ENCODE results near the gene MAP4.
A peak's percentile ranks its signal among the peaks of the same experiment; 100 is the strongest.
"Not testable (repeated sequence)": the region's sequence is repeated elsewhere in the genome, so short reads cannot be mapped to it uniquely, and the experiment has no call there.

Gene MAP4, protein sequence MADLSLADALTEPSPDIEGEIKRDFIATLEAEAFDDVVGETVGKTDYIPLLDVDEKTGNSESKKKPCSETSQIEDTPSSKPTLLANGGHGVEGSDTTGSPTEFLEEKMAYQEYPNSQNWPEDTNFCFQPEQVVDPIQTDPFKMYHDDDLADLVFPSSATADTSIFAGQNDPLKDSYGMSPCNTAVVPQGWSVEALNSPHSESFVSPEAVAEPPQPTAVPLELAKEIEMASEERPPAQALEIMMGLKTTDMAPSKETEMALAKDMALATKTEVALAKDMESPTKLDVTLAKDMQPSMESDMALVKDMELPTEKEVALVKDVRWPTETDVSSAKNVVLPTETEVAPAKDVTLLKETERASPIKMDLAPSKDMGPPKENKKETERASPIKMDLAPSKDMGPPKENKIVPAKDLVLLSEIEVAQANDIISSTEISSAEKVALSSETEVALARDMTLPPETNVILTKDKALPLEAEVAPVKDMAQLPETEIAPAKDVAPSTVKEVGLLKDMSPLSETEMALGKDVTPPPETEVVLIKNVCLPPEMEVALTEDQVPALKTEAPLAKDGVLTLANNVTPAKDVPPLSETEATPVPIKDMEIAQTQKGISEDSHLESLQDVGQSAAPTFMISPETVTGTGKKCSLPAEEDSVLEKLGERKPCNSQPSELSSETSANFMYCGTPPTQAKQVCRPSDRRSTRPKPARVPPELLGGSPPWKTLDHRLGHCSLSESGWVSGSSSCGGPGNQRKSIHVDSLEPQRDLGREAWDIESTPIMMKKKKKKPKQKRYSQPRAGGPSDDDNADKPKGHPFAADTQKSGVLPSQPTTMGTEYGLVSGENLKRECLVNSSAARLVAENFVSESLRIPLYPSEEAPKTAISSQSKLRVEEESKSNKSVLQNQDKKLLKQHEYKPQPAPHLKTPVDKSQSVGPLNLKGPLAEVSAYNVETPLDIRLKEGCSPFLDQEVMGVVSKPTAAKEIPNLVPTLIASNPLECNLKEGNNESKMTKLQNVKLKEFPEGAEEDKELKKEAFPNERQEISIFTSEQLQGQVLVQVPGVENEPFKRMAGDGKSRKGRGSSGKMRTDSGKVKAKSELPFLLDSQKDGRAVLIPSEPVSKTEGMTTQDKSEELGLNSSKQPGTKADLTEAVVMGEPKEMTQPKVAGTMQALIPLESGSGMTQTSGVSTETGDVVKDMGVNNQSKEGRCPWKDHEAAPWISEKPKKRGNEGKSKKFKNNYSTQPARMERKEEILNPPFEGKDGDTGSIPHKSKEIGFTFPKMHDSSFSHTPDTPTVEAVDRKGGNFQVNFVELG (N-terminal part only)

GRCh38 chr3:48016301-48016973 lies at the start of gene MAP4:
Gene MAP4 (minus strand): TSS chr3:48016416. CDS start chr3:47998860, 17,556 bp downstream.
- no peak for DNase-seq

DNA sequence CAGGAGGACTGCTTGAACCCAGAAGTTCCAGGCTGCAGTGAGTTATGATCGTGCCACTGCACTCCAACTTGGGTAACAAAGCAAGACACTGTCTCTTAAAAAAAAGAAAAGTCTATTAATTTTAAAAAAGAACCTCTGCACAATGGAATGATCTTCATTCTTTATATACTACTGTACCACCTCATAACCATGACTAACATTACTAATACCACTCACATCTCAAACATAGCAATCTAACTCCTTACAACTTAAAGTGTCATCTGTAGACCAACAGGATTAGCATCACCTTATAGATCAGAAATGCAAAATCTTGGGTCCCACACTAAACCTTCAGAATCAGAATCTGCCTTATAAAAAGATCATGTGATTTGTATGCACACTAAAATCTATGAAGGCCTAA lies 48.8 kb upstream of the MAP4 start:
- no peak for DNase-seq

GRCh38 chr3:48064292-48064829 lies 48.1 kb upstream of the MAP4 start:
- no peak for DNase-seq

GRCh38 chr3:48061586-48061985 lies 45.4 kb upstream of the MAP4 start:
- not testable (repeated sequence) for DNase-seq

DNA sequence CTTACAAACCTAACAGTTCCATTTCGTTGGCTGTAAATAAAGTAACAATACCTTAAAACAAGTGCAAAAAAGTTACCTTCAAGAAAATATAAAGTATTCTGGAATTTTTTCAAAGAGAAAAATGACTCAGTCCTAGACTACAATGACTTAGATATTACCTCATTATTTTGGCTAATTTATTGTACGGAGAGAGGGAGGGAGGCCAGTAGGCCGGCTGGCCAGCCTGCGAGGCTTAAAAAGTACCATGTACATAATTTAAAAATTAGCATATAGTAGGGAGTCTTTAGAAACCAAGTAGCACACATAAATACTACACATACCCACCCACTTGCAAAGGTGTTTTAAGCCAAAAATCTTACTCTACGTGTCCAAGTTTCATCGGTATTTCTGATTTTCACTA lies 41.9 kb upstream of the MAP4 start:
- DNase-seq, result no peak

DNA sequence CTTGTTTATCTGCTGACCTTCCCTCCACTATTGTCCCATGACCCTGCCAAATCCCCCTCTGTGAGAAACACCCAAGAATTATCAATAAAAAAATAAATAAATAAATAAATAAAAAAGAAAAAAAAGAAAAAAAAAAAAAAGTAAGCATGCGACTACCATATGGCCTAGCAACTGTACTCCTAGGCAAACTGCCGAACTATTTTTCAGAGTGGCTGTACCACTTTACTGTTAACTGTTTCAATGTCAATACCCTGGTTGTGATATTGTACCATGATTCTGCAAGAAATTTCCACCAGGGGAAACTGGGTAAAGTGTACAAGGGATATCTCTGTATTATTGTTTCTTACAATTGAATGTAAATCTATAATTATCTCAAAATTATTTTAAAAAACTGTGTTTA lies 41.3 kb upstream of the MAP4 start:
- no peak for DNase-seq

DNA sequence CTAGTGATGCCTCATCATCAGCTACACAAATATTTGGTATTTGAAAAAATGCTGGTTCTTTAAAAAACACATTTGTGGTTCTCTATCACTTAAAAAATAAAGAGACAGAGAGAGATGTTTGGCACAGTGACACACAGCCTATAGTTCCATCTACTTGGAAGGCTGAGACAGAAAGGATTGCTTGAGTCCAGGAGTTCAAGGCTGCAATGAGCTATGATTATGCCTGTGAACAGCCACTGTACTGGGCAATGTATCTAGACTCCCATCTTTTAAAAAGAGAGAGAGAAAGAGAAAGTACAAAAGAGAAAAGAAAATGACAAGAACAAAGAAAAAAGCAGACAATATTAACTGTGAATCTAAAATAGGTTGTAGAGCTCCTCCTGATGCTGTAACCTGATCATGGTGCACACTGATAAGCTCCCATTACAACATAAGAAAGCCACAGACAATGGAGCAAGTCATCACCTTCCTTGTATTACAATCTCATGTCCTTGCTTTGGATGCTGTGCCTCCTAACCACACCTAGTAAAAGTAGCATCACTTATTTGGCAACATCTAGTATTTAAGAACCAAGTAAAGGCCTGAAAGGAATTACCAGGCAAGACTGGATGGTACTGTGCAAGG lies 31.7 kb upstream of the MAP4 start:
- DNase-seq, result no peak

- peak; percentile 58 for DNase-seq
These were observed 26.0 kb upstream of the MAP4 start for GRCh38 chr3:48042071-48042760.

DNA sequence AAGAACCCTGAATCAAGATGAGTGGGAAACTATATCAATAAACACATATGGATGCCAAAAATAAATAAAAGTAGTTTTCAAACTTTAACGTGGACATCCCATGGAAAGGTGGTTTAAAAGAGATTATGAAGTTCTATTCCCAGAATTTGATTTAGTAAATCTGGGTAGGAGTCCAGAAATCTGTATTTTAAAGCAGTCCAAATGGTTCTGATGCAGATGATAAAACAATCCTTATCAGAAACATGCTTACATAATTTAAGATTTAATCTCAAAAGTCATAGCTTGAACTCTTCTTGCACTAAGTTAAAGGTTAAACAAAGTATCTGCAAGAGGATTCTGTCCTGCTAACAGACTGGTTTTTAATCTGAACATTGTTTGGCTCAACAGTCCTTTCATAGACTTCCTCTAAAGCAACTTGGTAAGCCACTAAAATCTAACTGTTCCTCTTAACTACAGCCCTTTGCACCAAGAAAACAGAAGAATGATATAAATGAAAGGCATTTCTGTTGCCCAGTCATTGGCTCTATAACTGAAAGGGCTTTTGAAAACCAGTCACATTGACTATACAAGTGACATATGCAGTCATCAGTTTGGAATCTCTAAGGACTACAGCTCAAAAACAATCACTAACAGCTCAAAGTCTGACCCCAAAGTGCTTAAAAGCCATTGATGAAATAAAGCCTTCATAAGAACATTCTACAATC lies 23.4 kb upstream of the MAP4 start:
- no peak for DNase-seq

- peak; percentile 76 for DNase-seq
These were observed 22.8 kb upstream of the MAP4 start for GRCh38 chr3:48038971-48039481.

DNA sequence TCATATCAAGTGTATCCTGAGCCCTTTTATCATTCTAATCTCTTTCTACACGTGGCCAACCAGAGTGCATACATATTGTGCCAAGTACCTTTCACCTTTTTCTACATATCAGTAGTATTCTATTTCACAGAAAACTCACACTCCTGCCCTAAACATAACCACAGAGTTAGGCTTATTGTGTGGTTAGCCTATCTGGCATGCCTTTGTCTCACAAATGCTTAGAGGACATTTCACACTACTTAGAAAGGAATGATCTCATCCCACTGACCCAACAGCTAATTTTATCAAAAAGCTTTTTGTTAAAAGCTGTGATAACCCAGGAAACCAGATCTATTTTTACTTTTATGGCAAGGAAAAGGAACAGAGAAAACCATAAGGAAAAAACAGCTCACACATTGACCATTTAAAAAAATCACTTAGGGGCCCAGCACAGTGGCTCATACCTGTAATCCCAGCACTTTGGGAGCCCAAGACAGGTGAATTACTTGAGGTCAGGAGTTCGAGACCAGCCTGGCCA lies 17.8 kb upstream of the MAP4 start:
- peak; percentile 60 for DNase-seq

DNA sequence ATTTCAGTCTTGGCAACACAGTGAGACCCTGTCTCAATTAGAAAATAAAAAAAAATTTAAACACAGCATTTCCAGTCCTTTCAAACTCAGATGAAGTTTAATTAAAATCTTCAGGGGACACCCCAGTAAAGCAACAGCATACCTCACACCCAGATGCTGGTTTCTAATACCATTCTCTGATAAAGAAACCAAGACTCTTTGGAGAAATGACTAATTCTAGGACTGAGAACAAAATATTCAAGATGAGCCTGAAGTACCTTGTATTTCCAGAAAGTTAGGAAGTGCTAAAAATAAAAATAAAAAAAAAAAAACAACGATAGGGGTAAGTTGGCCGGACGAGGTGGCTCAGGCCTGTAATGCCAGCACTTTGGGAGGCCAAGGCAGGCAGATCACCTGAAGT lies 14.0 kb upstream of the MAP4 start:
- no peak for DNase-seq

GRCh38 chr3:48026951-48027908 lies 11.0 kb upstream of the MAP4 start:
- no peak for DNase-seq

- no peak for DNase-seq
These were observed 9.9 kb upstream of the MAP4 start for GRCh38 chr3:48026098-48026497.

GRCh38 chr3:48024401-48024800 lies 8.2 kb upstream of the MAP4 start:
- no peak for DNase-seq

- no peak for DNase-seq
These were observed 7.2 kb upstream of the MAP4 start for GRCh38 chr3:48023377-48023776.

DNA sequence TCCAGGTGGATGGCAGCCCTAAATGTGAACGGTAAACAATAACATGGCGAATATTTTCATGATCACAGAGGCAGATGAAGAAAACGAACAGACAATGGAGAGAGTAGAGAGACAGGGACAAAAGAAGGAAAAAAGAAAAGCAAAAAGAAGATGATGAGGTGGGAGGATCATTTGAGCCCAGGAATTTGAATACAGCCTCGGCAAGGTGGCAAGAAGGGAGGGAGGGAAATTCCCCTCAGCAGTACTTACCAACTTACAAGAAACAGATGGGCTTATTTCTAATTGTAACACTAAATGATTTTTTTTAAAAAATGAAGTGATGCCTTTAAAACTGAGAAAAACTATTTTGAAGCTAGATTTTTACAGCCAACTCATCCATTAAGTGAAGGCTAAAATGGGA lies 6.0 kb upstream of the MAP4 start:
- no peak for DNase-seq

GRCh38 chr3:48018841-48019240 lies 2.6 kb upstream of the MAP4 start:
- DNase-seq, result no peak

All from islet precursor cell (in vitro differentiated cells).